Suprapubic skin (tissue), 4 donors: ENCODE results near the gene GRIN2A.

ENCODE experiments used
- CTCF ChIP-seq, 2 donors: fragments of 200-600 bp in 1 of 2; fragments of 450-650 bp in 1 of 2; sonication (generic) in 1 of 2; IDR thresholded peaks; one replicate each; pipeline ENCODE4 v1.5.1; 2016 to 2019; ENCODE audit warnings: antibody characterized with exemption in 2 of 2, mild to moderate bottlenecking in 1 of 2, moderate library complexity in 1 of 2
- EP300 ChIP-seq: sonication (generic); formaldehyde crosslinking; IDR thresholded peaks from one replicate; pipeline ENCODE4 v1.6.1; 2017; ENCODE audit warnings: antibody characterized with exemption
- POLR2A ChIP-seq, 2 donors: fragments of 450-650 bp; IDR thresholded peaks; one replicate each; pipeline ENCODE4 v1.6.1; 2017; ENCODE audit warnings: antibody characterized with exemption in 2 of 2, mild to moderate bottlenecking in 2 of 2, moderate library complexity in 2 of 2
- POLR2AphosphoS5 ChIP-seq, 3 donors: sonication (generic); formaldehyde crosslinking; IDR thresholded peaks; one replicate each; pipeline ENCODE4 v1.6.1; 2017; ENCODE audit warnings: antibody characterized with exemption in 3 of 3

DNA sequence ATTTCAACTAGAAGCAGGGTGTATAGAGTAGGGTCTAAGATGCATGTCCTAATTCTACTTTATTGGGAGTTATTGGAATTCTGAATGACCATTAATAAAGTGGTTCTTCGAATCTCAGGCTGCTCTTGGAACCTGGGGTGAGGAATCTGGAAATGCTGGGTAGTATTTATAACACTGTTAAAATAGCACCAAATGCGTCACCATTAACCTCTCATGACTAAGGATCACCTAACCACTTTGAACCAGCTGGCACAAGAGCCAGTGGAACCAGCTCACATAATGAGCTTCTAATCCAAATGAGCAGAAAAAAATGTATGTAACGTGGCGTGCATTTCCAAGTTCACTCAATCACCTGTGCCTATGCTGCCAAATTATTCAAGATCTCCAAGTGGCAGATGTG, 281.7 kb downstream of the GRIN2A start:
- TF ChIP-seq POLR2A (IDR thresholded peaks at IDR 0.05) (no peak), CTCF (IDR thresholded peaks at IDR 0.05) (no peak), POLR2AphosphoS5 (IDR thresholded peaks at IDR 0.05) (no peak), EP300 (no peak)
